ENCODE measurements around the gene DIO1. TPM values are rescaled to one million over a fixed set of nuclear protein-coding genes. Genes with fewer than 3 reads are reported as not detected.

Gene DIO1
- polyA plus RNA-seq, 1 of the 3 experiments (the other 2 are of a cell fraction) = not detected

DNA sequence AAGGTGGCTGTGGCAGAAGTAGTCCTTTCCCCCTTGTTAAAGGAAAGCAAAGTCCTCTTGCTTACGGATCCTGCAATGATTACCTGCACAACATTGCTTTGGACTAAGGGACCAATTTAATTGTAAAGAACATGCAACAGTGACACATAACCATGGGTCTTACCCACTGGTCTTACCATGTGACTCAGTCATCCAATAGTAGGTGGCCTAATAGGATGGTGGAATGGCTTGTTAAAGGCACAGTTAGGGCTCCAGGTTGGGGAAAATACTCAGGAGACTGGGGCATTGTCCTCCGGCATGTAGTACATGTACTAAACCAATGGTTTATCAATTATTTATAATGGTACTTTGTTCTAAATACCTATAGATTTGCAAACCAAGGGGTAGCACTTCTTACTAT, 2.3 kb upstream of the DIO1 start:
- 92% methylated on average over 2 of the region's 2 CpGs for WGBS (ENCODE audit: low lambda C conversion rate)
- no peaks in the 10 kb centered on the region for H3K9me3 ChIP-seq
- H3K9ac ChIP-seq = no peak overlapping the region
- H3K36me3 ChIP-seq (replicated peaks in 1 of 2; ENCODE audit: control insufficient read depth in 1 of 2, insufficient read depth in 2 of 2, low read length in 1 of 2) = peaks cover 5% of the 10 kb centered on the region in 2 experiments
- ChIA-PET CTCF (interaction anchor here (7.4 kb wide), 1 partner anchor 13 kb away, joined by 38 read pairs; no protein-coding TSS in a partner anchor), POLR2A (no interaction called here)
- H3K4me2 ChIP-seq = no peak overlapping the region
- no peaks in the 10 kb centered on the region for H3K79me2 ChIP-seq (ENCODE audit: insufficient read depth)
- no peak for DNase-seq
- H3K27ac ChIP-seq (ENCODE audit: low read depth in 2 of 2, low read length in 1 of 2) = no peak overlapping the region
- H4K20me1 ChIP-seq (ENCODE audit: insufficient read depth) = no peaks in the 10 kb centered on the region
- H3K4me1 ChIP-seq (ENCODE audit: control insufficient read depth in 1 of 2, insufficient read depth in 2 of 2, low read depth in 1 of 2, low read length in 1 of 2) = peaks cover 0 to 7% of the 10 kb centered on the region in 2 experiments; a peak in 2 of 4 replicates
- H3F3A ChIP-seq (replicated peaks; ENCODE audit: insufficient read depth) = no peaks in the 10 kb centered on the region
- TF ChIP-seq, protein P1, sequence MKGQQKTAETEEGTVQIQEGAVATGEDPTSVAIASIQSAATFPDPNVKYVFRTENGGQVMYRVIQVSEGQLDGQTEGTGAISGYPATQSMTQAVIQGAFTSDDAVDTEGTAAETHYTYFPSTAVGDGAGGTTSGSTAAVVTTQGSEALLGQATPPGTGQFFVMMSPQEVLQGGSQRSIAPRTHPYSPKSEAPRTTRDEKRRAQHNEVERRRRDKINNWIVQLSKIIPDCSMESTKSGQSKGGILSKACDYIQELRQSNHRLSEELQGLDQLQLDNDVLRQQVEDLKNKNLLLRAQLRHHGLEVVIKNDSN (IDR thresholded peaks at IDR 0.05; ENCODE audit: borderline replicate concordance, low read depth) = no peak
- TF ChIP-seq, protein P2, sequence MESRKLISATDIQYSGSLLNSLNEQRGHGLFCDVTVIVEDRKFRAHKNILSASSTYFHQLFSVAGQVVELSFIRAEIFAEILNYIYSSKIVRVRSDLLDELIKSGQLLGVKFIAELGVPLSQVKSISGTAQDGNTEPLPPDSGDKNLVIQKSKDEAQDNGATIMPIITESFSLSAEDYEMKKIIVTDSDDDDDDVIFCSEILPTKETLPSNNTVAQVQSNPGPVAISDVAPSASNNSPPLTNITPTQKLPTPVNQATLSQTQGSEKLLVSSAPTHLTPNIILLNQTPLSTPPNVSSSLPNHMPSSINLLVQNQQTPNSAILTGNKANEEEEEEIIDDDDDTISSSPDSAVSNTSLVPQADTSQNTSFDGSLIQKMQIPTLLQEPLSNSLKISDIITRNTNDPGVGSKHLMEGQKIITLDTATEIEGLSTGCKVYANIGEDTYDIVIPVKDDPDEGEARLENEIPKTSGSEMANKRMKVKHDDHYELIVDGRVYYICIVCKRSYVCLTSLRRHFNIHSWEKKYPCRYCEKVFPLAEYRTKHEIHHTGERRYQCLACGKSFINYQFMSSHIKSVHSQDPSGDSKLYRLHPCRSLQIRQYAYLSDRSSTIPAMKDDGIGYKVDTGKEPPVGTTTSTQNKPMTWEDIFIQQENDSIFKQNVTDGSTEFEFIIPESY (IDR thresholded peaks at IDR 0.05; ENCODE audit: borderline replicate concordance, low read depth) = no peak
- no peak for TF ChIP-seq MEF2A (IDR thresholded peaks at IDR 0.05; ENCODE audit: borderline replicate concordance, low read depth)
- TF ChIP-seq FOSL2 (IDR thresholded peaks at IDR 0.05; ENCODE audit: borderline replicate concordance, low read depth) = no peak
- TF ChIP-seq ELF1 (IDR thresholded peaks at IDR 0.05) = no peak
- TF ChIP-seq EZH2phosphoT487 (IDR thresholded peaks at IDR 0.05; ENCODE audit: borderline replicate concordance, low read depth) = no peak
- TF ChIP-seq SMC3 (IDR thresholded peaks at IDR 0.05; ENCODE audit: low read depth, low read length) = no peak
- TF ChIP-seq TAF1 (IDR thresholded peaks at IDR 0.05; ENCODE audit: borderline replicate concordance, low read depth, low read length) = no peak
- TF ChIP-seq TCF12 (IDR thresholded peaks at IDR 0.05) = no peak
- TF ChIP-seq, protein P3, sequence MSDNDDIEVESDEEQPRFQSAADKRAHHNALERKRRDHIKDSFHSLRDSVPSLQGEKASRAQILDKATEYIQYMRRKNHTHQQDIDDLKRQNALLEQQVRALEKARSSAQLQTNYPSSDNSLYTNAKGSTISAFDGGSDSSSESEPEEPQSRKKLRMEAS (IDR thresholded peaks at IDR 0.05; ENCODE audit: low read depth) = no peak
- TF ChIP-seq GABPA (IDR thresholded peaks at IDR 0.05; ENCODE audit: low read depth) = no peak
- no peak for TF ChIP-seq FOXJ3 (CRISPR knock-in tag; IDR thresholded peaks at IDR 0.05)
- TF ChIP-seq EP300 (IDR thresholded peaks at IDR 0.05; ENCODE audit: borderline replicate concordance in 1 of 2, low read depth in 1 of 2, low read length in 1 of 2) = no peak
- TF ChIP-seq, protein P4, sequence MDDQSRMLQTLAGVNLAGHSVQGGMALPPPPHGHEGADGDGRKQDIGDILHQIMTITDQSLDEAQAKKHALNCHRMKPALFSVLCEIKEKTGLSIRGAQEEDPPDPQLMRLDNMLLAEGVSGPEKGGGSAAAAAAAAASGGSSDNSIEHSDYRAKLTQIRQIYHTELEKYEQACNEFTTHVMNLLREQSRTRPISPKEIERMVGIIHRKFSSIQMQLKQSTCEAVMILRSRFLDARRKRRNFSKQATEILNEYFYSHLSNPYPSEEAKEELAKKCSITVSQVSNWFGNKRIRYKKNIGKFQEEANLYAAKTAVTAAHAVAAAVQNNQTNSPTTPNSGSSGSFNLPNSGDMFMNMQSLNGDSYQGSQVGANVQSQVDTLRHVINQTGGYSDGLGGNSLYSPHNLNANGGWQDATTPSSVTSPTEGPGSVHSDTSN (IDR thresholded peaks at IDR 0.05) = no peak
- no peak overlapping the region for H2AFZ ChIP-seq (ENCODE audit: low read depth)
- H3K4me3 ChIP-seq (ENCODE audit: low read depth in 2 of 2, low read length in 1 of 2) = no peak overlapping the region
- no peaks in the 10 kb centered on the region for H3K27me3 ChIP-seq (ENCODE audit: insufficient read depth)
- H3K9me2 ChIP-seq = no peaks in the 10 kb centered on the region

DNA sequence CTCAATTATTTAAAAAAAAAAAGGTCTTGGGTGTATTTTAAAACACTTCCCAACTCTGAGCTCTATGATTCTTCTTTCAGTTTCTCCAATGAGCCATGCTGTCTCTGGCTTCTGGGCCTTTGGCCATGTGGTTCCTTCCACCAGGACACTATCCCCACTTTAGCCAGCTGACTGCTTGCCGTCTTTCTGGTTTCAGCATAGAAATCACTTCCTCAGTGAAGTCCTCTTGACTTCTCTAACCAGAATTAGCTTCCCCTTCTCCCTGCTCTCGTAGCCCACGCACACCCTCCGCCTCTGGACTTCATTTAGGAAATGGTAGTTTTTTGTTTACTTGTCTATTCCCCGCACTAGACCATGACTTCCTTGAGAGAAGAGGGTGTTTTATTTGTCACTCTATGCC, 1.1 kb upstream of the DIO1 start:
- H2AFZ ChIP-seq (ENCODE audit: low read depth) = no peak overlapping the region
- no peaks in the 10 kb centered on the region for H3K9me3 ChIP-seq
- no peaks in the 10 kb centered on the region for H3K79me2 ChIP-seq (ENCODE audit: insufficient read depth)
- H3K9ac ChIP-seq = no peak overlapping the region
- no peak overlapping the region for H3K27ac ChIP-seq (ENCODE audit: low read depth in 2 of 2, low read length in 1 of 2)
- ChIA-PET CTCF (interaction anchor here (7.4 kb wide), 1 partner anchor 14 kb away, joined by 38 read pairs; no protein-coding TSS in a partner anchor), POLR2A (no interaction called here)
- no peak overlapping the region for H3K4me2 ChIP-seq
- H3K36me3 ChIP-seq (replicated peaks in 1 of 2; ENCODE audit: control insufficient read depth in 1 of 2, insufficient read depth in 2 of 2, low read length in 1 of 2) = no peaks in the 10 kb centered on the region
- no peaks in the 10 kb centered on the region for H4K20me1 ChIP-seq (ENCODE audit: insufficient read depth)
- no peak overlapping the region for H3K4me3 ChIP-seq (ENCODE audit: low read depth in 2 of 2, low read length in 1 of 2)
- peaks cover 4% of the 10 kb centered on the region for H3F3A ChIP-seq (replicated peaks; ENCODE audit: insufficient read depth)
- peaks cover 0 to 7% of the 10 kb centered on the region in 2 experiments; a peak in 2 of 4 replicates for H3K4me1 ChIP-seq (ENCODE audit: control insufficient read depth in 1 of 2, insufficient read depth in 2 of 2, low read depth in 1 of 2, low read length in 1 of 2)
- 96% methylated on average over 5 of the region's 5 CpGs for WGBS (ENCODE audit: low lambda C conversion rate)
- H3K27me3 ChIP-seq (ENCODE audit: insufficient read depth) = no peaks in the 10 kb centered on the region
- no peaks in the 10 kb centered on the region for H3K9me2 ChIP-seq
- no peak for DNase-seq
- TF ChIP-seq SIN3A (IDR thresholded peaks at IDR 0.05; ENCODE audit: borderline replicate concordance, low read depth, low read length) (no peak), EP300 (IDR thresholded peaks at IDR 0.05; ENCODE audit: borderline replicate concordance in 1 of 2, low read depth in 1 of 2, low read length in 1 of 2) (no peak), GABPA (IDR thresholded peaks at IDR 0.05; ENCODE audit: low read depth) (no peak), ELF1 (IDR thresholded peaks at IDR 0.05) (no peak), FOXJ3 (CRISPR knock-in tag; IDR thresholded peaks at IDR 0.05) (no peak), YY1 (IDR thresholded peaks at IDR 0.05; ENCODE audit: low read depth) (no peak), EZH2phosphoT487 (IDR thresholded peaks at IDR 0.05; ENCODE audit: borderline replicate concordance, low read depth) (no peak), JUND (IDR thresholded peaks at IDR 0.05) (no peak), FOSL2 (IDR thresholded peaks at IDR 0.05; ENCODE audit: borderline replicate concordance, low read depth) (no peak)
- TF ChIP-seq, protein P4 (IDR thresholded peaks at IDR 0.05) = no peak
- TF ChIP-seq, protein P5, sequence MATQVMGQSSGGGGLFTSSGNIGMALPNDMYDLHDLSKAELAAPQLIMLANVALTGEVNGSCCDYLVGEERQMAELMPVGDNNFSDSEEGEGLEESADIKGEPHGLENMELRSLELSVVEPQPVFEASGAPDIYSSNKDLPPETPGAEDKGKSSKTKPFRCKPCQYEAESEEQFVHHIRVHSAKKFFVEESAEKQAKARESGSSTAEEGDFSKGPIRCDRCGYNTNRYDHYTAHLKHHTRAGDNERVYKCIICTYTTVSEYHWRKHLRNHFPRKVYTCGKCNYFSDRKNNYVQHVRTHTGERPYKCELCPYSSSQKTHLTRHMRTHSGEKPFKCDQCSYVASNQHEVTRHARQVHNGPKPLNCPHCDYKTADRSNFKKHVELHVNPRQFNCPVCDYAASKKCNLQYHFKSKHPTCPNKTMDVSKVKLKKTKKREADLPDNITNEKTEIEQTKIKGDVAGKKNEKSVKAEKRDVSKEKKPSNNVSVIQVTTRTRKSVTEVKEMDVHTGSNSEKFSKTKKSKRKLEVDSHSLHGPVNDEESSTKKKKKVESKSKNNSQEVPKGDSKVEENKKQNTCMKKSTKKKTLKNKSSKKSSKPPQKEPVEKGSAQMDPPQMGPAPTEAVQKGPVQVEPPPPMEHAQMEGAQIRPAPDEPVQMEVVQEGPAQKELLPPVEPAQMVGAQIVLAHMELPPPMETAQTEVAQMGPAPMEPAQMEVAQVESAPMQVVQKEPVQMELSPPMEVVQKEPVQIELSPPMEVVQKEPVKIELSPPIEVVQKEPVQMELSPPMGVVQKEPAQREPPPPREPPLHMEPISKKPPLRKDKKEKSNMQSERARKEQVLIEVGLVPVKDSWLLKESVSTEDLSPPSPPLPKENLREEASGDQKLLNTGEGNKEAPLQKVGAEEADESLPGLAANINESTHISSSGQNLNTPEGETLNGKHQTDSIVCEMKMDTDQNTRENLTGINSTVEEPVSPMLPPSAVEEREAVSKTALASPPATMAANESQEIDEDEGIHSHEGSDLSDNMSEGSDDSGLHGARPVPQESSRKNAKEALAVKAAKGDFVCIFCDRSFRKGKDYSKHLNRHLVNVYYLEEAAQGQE (IDR thresholded peaks at IDR 0.05; ENCODE audit: low read depth, low read length) = no peak

Measured in SK-N-SH (cell line).